A549 (cell line): ENCODE results near the gene HCFC2. TPM values are rescaled to one million over a fixed set of nuclear protein-coding genes. Genes with fewer than 3 reads are reported as not detected.

Source experiments
- BCL3 ChIP-seq: fragments of >200 bp; sonication (Bioruptor Twin); formaldehyde crosslinking; IDR thresholded peaks from 3 replicates; pipeline ENCODE4 v1.6.1; 2016
- BHLHE40 ChIP-seq: IDR thresholded peaks from 2 replicates; pipeline ENCODE4 v1.6.1; 2012; ENCODE audit warnings: low read depth, low read length, inconsistent platforms
- CHD4 ChIP-seq: fragments of 200-600 bp; sonication (generic); IDR thresholded peaks from 2 replicates; pipeline ENCODE4 v1.6.1; 2016; ENCODE audit warnings: antibody characterized with exemption, mild to moderate bottlenecking, borderline replicate concordance
- ELK1 ChIP-seq: fragments of 150-350 bp; IDR thresholded peaks from 2 replicates; pipeline ENCODE4 v1.6.1; 2014; ENCODE audit warnings: low read depth, mild to moderate bottlenecking, low read length
- ESRRA ChIP-seq: fragments of 150-350 bp; IDR thresholded peaks from 2 replicates; pipeline ENCODE4 v1.6.1; 2014; ENCODE audit warnings: mild to moderate bottlenecking, low read length, borderline replicate concordance
- FOSL2 ChIP-seq, 2 experiments: fragments of 450-650 bp in 1 of 2; fragments of >200 bp in 1 of 2; sonication (Bioruptor Twin) in 1 of 2; formaldehyde crosslinking; IDR thresholded peaks; 2 replicates each; pipeline versions ENCODE4 v1.5.0 to v1.6.1; 2016 to 2020; ENCODE audit warnings: mild to moderate bottlenecking in 1 of 2, moderate library complexity in 1 of 2
- HMGXB4 ChIP-seq: fragments of 250-450 bp; sonication (Bioruptor Pico); IDR thresholded peaks from 2 replicates; pipeline ENCODE4 v1.5.0; 2021; ENCODE audit warnings: mild to moderate bottlenecking, moderate library complexity, borderline replicate concordance
- HOXB13 ChIP-seq: fragments of 250-450 bp; sonication (Bioruptor Pico); IDR thresholded peaks from 2 replicates; pipeline ENCODE4 v1.5.0; 2020; ENCODE audit warnings: low read depth, mild to moderate bottlenecking, moderate library complexity
- HOXB5 ChIP-seq: fragments of 250-450 bp; sonication (Bioruptor Pico); IDR thresholded peaks from 2 replicates; pipeline ENCODE4 v1.5.0; 2020; ENCODE audit warnings: mild to moderate bottlenecking, moderate library complexity
- KDM1A ChIP-seq: fragments of 200-600 bp; sonication (generic); IDR thresholded peaks from 2 replicates; pipeline ENCODE4 v1.6.1; 2016; ENCODE audit warnings: low read depth, mild to moderate bottlenecking
- KDM5A ChIP-seq: fragments of 200-600 bp; sonication (generic); IDR thresholded peaks from 2 replicates; pipeline ENCODE4 v1.6.1; 2016; ENCODE audit warnings: antibody characterized with exemption, mild to moderate bottlenecking
- MAX ChIP-seq: IDR thresholded peaks from 2 replicates; pipeline ENCODE4 v1.6.1; 2012
- MAZ ChIP-seq: fragments of 150-350 bp; IDR thresholded peaks from 2 replicates; pipeline ENCODE4 v1.6.1; 2014; ENCODE audit warnings: antibody characterized with exemption, low read depth, low read length, borderline replicate concordance
- POLR2A ChIP-seq: IDR thresholded peaks from 2 replicates; pipeline ENCODE4 v1.6.1; 2012; ENCODE audit warnings: mild to moderate bottlenecking, low read length
- POLR2AphosphoS2 ChIP-seq: conservative IDR thresholded peaks from 2 replicates; pipeline ENCODE4 v1.6.1; 2012; ENCODE audit warnings: low read length, improper control_type of control experiment, inconsistent platforms
- RAD21 ChIP-seq, 2 experiments: fragments of >200 bp in 1 of 2; sonication (Bioruptor Twin) in 1 of 2; formaldehyde crosslinking in 1 of 2; IDR thresholded peaks in 1 of 2; conservative IDR thresholded peaks in 1 of 2; 2 replicates in 1 of 2; 3 replicates in 1 of 2; pipeline ENCODE4 v1.6.1; 2012 to 2018; ENCODE audit warnings: inconsistent platforms in 1 of 2
- RARB ChIP-seq: fragments of 250-450 bp; sonication (Bioruptor Pico); IDR thresholded peaks from 2 replicates; pipeline ENCODE4 v1.8.0; 2021; ENCODE audit warnings: mild to moderate bottlenecking, moderate library complexity
- REST ChIP-seq: fragments of 200-600 bp; sonication (generic); IDR thresholded peaks from 2 replicates; pipeline ENCODE4 v1.6.1; 2016; ENCODE audit warnings: antibody characterized with exemption, mild to moderate bottlenecking, moderate library complexity
- RFX5 ChIP-seq: fragments of 450-650 bp; IDR thresholded peaks from 2 replicates; pipeline ENCODE4 v1.7.1; 2014; ENCODE audit warnings: antibody characterized with exemption, mild to moderate bottlenecking, moderate library complexity
- RNF2 ChIP-seq: fragments of 200-600 bp; sonication (generic); IDR thresholded peaks from 2 replicates; pipeline ENCODE4 v1.6.1; 2016; ENCODE audit warnings: low read depth, mild to moderate bottlenecking, antibody characterized with exemption, moderate library complexity, borderline replicate concordance
- SMC3 ChIP-seq: fragments of >200 bp; sonication (Bioruptor Twin); formaldehyde crosslinking; IDR thresholded peaks from 3 replicates; pipeline ENCODE4 v1.6.1; 2018; ENCODE audit warnings: inconsistent platforms
- SREBF2 ChIP-seq: fragments of 450-650 bp; IDR thresholded peaks from 2 replicates; pipeline ENCODE4 v1.6.1; 2014; ENCODE audit warnings: mild to moderate bottlenecking, moderate library complexity
- TFCP2L1 ChIP-seq: fragments of 250-450 bp; sonication (Bioruptor Pico); IDR thresholded peaks from 2 replicates; pipeline ENCODE4 v1.5.0; 2021; ENCODE audit warnings: mild to moderate bottlenecking
- TP53 ChIP-seq: fragments of 250-450 bp; sonication (Bioruptor Pico); IDR thresholded peaks from 2 replicates; pipeline ENCODE4 v1.5.0; 2021; ENCODE audit warnings: mild to moderate bottlenecking, moderate library complexity
- ZC3H11A ChIP-seq: fragments of 450-650 bp; IDR thresholded peaks from 2 replicates; pipeline ENCODE4 v1.6.1; 2014; ENCODE audit warnings: antibody characterized with exemption, mild to moderate bottlenecking
- ZFP36 ChIP-seq: fragments of 450-650 bp; IDR thresholded peaks from 2 replicates; pipeline ENCODE4 v1.6.1; 2014; ENCODE audit warnings: borderline replicate concordance; ENCODE audit not compliant: partially characterized antibody
- polyA plus RNA-seq, 4 experiments: library from polyadenylated mRNA; depleted of rRNA in 3 of 4; stranded (reverse); fragments of >200 nt; fragmentation: RNase III in 1 of 4; extraction: RNeasy Plus Mini Kit Qiagen cat#74134 plus additional on column Dnase treatment in 1 of 4; gene quantifications; 2 replicates in 3 of 4; 3 replicates in 1 of 4; pipeline ENCODE4 v1.2.3, GENCODE V29; 2011 to 2017
- TF ChIP-seq, protein P1 (sequence below): IDR thresholded peaks from 2 replicates; pipeline ENCODE4 v1.6.1; 2012; ENCODE audit warnings: low read depth, borderline replicate concordance
- TF ChIP-seq, protein P2 (sequence below): fragments of >200 bp; sonication (Bioruptor Twin); formaldehyde crosslinking; IDR thresholded peaks from 3 replicates; pipeline ENCODE4 v1.5.1; 2016

HCFC2 gene
- polyA plus RNA-seq, 2 of the 4 experiments (the other 2 are of a cell fraction), result 5.0 to 10.0 TPM

DNA sequence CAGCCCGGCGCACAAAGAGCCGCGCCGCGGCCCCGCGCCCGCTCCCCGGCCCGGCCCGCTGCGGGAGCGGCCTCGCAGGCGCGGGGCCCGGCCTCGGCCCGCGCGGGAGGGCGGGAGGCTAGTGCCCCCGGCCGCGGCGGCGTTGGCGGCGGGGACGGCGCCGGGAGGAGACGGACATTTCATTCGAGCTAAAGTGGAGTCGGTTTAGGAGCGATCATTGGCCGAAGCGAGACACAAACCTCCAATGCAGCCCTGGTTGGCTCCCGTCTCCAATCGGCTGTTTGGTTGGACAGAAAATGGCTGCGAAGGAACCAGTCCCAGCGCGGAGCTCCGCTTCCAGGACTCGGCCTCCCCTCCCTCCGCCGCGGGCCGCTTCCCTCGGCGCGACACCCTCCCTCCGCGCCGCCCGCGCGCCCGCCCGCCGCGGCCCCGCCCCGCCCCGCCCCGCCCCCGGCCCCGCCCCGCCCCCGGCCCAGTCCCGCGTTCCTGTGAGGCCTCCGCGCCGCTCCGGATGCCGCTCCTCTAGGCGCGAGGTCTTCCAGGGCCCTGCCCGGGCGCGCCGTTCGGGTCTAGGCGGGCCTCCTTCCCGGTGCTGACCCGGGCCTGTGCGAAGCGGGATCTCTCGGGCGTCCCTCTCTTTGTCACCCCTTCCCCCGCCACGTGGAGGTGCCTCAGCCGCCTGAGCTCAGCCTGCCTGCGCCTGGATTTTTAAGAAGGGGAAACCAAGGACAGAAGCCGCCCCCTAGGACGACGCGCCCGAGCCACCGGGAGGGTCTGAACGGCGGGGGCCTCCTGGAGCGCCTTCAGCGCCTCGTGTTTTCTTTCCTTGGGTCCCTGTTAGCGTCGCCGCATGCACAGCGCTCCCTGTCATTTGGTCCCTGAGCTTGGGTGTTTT, 73.8 kb downstream of the HCFC2 start, which contains the start of gene NFYB (continued):
- no peak for TF ChIP-seq REST
- no peak for TF ChIP-seq MAZ
- no peak for TF ChIP-seq KDM1A
- no peak for TF ChIP-seq RARB (CRISPR knock-in tag)
- TF ChIP-seq BCL3, result peak; percentile 55; the same call in 2 of the 3 replicates
- no peak for TF ChIP-seq SMC3
- peak; percentile 80 for TF ChIP-seq KDM5A
- TF ChIP-seq HOXB13 (CRISPR knock-in tag), result peak; percentile 79; the same call in 1 of the 2 replicates
- TF ChIP-seq RFX5, result 0 out of 2 replicates have a peak, but pooled peaks have one; percentile 25
- peak; percentile 59; the same call in 1 of the 2 replicates for TF ChIP-seq RNF2
- TF ChIP-seq BHLHE40, result no peak
- no peak for TF ChIP-seq SREBF2
- no peak for TF ChIP-seq ZC3H11A
- peak; percentile 96 for TF ChIP-seq MAX
- TF ChIP-seq CHD4, result no peak
- TF ChIP-seq ESRRA, result no peak
- TF ChIP-seq FOSL2 (IDR thresholded peaks at IDR 0.05), result no peak
- TF ChIP-seq FOSL2 (CRISPR knock-in tag; IDR thresholded peaks at IDR 0.05), result no peak
- TF ChIP-seq, protein P1, sequence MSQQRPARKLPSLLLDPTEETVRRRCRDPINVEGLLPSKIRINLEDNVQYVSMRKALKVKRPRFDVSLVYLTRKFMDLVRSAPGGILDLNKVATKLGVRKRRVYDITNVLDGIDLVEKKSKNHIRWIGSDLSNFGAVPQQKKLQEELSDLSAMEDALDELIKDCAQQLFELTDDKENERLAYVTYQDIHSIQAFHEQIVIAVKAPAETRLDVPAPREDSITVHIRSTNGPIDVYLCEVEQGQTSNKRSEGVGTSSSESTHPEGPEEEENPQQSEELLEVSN, result peak; percentile 98
- no peak for TF ChIP-seq TP53 (CRISPR knock-in tag)
- no peak for TF ChIP-seq ZFP36
- TF ChIP-seq ELK1, result no peak
- TF ChIP-seq, protein P2, sequence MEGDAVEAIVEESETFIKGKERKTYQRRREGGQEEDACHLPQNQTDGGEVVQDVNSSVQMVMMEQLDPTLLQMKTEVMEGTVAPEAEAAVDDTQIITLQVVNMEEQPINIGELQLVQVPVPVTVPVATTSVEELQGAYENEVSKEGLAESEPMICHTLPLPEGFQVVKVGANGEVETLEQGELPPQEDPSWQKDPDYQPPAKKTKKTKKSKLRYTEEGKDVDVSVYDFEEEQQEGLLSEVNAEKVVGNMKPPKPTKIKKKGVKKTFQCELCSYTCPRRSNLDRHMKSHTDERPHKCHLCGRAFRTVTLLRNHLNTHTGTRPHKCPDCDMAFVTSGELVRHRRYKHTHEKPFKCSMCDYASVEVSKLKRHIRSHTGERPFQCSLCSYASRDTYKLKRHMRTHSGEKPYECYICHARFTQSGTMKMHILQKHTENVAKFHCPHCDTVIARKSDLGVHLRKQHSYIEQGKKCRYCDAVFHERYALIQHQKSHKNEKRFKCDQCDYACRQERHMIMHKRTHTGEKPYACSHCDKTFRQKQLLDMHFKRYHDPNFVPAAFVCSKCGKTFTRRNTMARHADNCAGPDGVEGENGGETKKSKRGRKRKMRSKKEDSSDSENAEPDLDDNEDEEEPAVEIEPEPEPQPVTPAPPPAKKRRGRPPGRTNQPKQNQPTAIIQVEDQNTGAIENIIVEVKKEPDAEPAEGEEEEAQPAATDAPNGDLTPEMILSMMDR, result no peak
- TF ChIP-seq HMGXB4 (CRISPR knock-in tag), result no peak
- no peak for TF ChIP-seq RAD21 (conservative IDR thresholded peaks at IDR 0.05 in 1 of 2, IDR thresholded peaks at IDR 0.05 in 1 of 2)
- peak; percentile 87 for TF ChIP-seq POLR2A
- no peak for TF ChIP-seq POLR2AphosphoS2
- TF ChIP-seq TFCP2L1 (CRISPR knock-in tag), result peak; percentile 64; the same call in 1 of the 2 replicates
- peak; percentile 57; the same call in 1 of the 2 replicates for TF ChIP-seq HOXB5 (CRISPR knock-in tag)
